Cardiac fibroblast (primary cell): ENCODE results near the gene GNL2.
A peak's percentile ranks its signal among the peaks of the same experiment; 100 is the strongest.
"Not testable (repeated sequence)": the region's sequence is repeated elsewhere in the genome, so short reads cannot be mapped to it uniquely, and the experiment has no call there.

Experiments
- DNase-seq, 2 donors: peaks; one replicate each; pipeline versions ENCODE4 v3.0.0 to v3.0.0-alpha.2; 2010; ENCODE audit warnings: low read depth in 2 of 2
- H3K4me3 ChIP-seq, 2 donors: replicated peaks in 1 of 2; 1 replicate in 1 of 2; 2 replicates in 1 of 2; pipeline ENCODE4 v1.5.1; 2011; ENCODE audit warnings: low read depth in 2 of 2, low read length in 2 of 2, mild to moderate bottlenecking in 2 of 2, moderate library complexity in 1 of 2
- TF ChIP-seq, protein P1 (sequence below): IDR thresholded peaks from one replicate; pipeline ENCODE4 v1.5.1; 2011; ENCODE audit warnings: low read depth, mild to moderate bottlenecking, low read length, inconsistent platforms

The GNL2 gene

DNA sequence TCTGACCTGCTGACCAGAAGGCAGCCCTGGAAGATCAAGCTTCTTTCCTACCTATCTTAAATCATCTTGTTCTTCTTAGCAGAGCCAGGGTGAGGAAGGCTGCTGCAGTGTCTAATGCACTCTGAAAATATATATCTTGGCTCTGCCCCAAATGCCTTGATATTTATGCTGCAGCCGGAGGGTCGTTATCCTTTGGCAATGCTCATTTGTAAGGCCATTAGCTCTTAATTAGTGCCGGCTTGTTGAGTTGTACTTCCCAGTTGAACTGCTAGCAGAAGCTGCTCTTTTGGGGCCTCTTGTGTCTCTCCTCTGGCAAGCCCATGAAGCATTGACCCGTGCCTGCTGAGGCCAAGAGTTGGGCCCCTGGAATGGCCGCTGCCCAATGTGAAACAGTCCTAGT is 4.2 kb upstream of the GNL2 start:
- DNase-seq, result no peak
- H3K4me3 ChIP-seq, result no peak overlapping the region
- TF ChIP-seq, protein P1, sequence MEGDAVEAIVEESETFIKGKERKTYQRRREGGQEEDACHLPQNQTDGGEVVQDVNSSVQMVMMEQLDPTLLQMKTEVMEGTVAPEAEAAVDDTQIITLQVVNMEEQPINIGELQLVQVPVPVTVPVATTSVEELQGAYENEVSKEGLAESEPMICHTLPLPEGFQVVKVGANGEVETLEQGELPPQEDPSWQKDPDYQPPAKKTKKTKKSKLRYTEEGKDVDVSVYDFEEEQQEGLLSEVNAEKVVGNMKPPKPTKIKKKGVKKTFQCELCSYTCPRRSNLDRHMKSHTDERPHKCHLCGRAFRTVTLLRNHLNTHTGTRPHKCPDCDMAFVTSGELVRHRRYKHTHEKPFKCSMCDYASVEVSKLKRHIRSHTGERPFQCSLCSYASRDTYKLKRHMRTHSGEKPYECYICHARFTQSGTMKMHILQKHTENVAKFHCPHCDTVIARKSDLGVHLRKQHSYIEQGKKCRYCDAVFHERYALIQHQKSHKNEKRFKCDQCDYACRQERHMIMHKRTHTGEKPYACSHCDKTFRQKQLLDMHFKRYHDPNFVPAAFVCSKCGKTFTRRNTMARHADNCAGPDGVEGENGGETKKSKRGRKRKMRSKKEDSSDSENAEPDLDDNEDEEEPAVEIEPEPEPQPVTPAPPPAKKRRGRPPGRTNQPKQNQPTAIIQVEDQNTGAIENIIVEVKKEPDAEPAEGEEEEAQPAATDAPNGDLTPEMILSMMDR, result no peak

GRCh38 chr1:37596182-37596667 is 488 bp upstream of the GNL2 start:
- H3K4me3 ChIP-seq, result peak overlapping the region; percentile 87 to 94
- no peak for DNase-seq

GRCh38 chr1:37593726-37594125 is 2.0 kb downstream of the GNL2 start:
- no peak overlapping the region for H3K4me3 ChIP-seq
- TF ChIP-seq, protein P1, result no peak
- no peak for DNase-seq

More at GRCh38 chr1:37596182-37596667, 488 bp upstream of the GNL2 start:
- TF ChIP-seq, protein P1, result no peak

DNA sequence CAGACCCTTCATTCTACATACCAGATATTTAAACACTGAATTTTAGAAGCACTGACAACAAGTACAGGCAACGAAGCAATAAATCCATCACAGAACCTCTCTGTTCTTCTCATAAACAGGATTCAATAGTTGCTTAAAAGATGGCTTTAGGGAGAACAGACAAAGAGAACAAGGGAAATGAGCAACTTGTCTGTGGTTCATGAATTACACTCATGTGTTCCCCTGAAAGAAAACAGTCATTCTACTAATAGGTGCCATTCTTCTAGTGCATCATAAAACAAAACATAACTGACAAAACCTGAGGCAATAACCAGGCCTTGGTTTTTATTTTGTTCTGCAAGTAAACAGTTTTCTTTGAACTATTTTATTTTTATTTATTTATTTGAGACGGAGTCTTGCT is 6.8 kb downstream of the GNL2 start:
- DNase-seq, result no peak
- H3K4me3 ChIP-seq, result no peak overlapping the region
- TF ChIP-seq, protein P1, result no peak

- not testable (repeated sequence) for H3K4me3 ChIP-seq, DNase-seq
Observed at GRCh38 chr1:37584544-37584943, 11.2 kb downstream of the GNL2 start.

DNA sequence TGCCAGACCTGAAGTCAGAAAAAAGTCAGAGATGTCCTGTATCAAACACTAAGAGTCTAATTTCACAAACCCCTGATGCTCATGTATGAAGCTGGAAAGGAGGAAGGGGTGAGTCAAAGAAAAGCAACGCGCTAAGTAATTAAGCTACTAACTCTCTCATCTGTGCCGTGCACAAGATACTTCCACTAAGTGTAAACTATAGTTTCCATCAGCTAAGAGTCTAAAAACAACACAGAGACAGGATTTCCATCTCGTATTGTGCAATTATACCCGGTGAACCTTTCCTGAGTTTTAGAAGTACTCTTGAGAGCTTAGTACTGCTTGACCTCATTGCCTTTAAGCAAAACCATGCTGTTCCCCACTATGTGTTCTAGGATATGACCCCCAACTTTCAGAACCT is 20.0 kb downstream of the GNL2 start:
- peak in 1 of 2 donors; percentile 45 for DNase-seq
- TF ChIP-seq, protein P1, result no peak

GRCh38 chr1:37574834-37575480 is 20.8 kb downstream of the GNL2 start:
- no peak overlapping the region for H3K4me3 ChIP-seq
- peak; percentile 46 to 70 for DNase-seq
- TF ChIP-seq, protein P1, result no peak

More for the DNA sequence above, 20.0 kb downstream of the GNL2 start:
- H3K4me3 ChIP-seq, result no peak overlapping the region
